HG03066 (cell line): ENCODE data around the gene GLRX2.
"Not testable (repeated sequence)": the region's sequence is repeated elsewhere in the genome, so short reads cannot be mapped to it uniquely, and the experiment has no call there.

ENCODE experiments used
- ATAC-seq: cut with Tn5 transposase; IDR thresholded peaks from one replicate; pipeline ENCODE4 v1.9.1; 2021; ENCODE audit warnings: low read depth; ENCODE audit not compliant: unreplicated experiment

GLRX2 gene

GRCh38 chr1:193068013-193068412 is 37.2 kb downstream of the GLRX2 start:
- ATAC-seq = no peak

- ATAC-seq = no peak
Measured at GRCh38 chr1:193066606-193067005, 38.6 kb downstream of the GLRX2 start.

- no peak for ATAC-seq
Measured at GRCh38 chr1:193065954-193066353, 39.3 kb downstream of the GLRX2 start.

- ATAC-seq = no peak
Measured at GRCh38 chr1:193062698-193063463, 42.3 kb downstream of the GLRX2 start.

GRCh38 chr1:193060938-193061337 is 44.3 kb downstream of the GLRX2 start:
- ATAC-seq = no peak

GRCh38 chr1:193060406-193060805 is 44.8 kb downstream of the GLRX2 start:
- ATAC-seq = no peak

GRCh38 chr1:193060115-193060403 is 45.2 kb downstream of the GLRX2 start:
- ATAC-seq = no peak

GRCh38 chr1:193059282-193060114 is 45.7 kb downstream of the GLRX2 start, which contains the start of the genes RO60 and UCHL5:
Gene RO60, plus strand, starts transcription at chr1:193059612. Its CDS starts 9,443 bp downstream, at chr1:193069055.
Gene UCHL5, minus strand, starts transcription at chr1:193059360. Its CDS starts 100 bp downstream, at chr1:193059260.
- peak; percentile 90 for ATAC-seq

- ATAC-seq = peak; percentile 43
Measured at GRCh38 chr1:193058529-193059281, 46.5 kb downstream of the GLRX2 start.

- ATAC-seq = no peak
Measured at GRCh38 chr1:193054169-193054675, 51.0 kb downstream of the GLRX2 start.

GRCh38 chr1:193048913-193049312 is 56.3 kb downstream of the GLRX2 start:
- ATAC-seq = not testable (repeated sequence)
